Stimulated activated CD4-positive, alpha-beta T cell treated with anti-CD3 and anti-CD28 coated beads, Interleukin-4, amount 100 ng/mL, for 24 hours (primary cell): Measurements from ENCODE around the gene MACROD2.

ENCODE experiments used
- DNase-seq: peaks from one replicate; pipeline ENCODE4 v3.0.0-alpha.2; 2020

Gene MACROD2

GRCh38 chr20:15253431-15253830 is 1258.1 kb downstream of the MACROD2 start:
- DNase-seq, result no peak

- DNase-seq, result no peak
Observed at GRCh38 chr20:15256676-15257568, 1261.6 kb downstream of the MACROD2 start.

GRCh38 chr20:15257569-15257870 is 1262.2 kb downstream of the MACROD2 start:
- DNase-seq, result no peak

GRCh38 chr20:15265581-15266309 is 1270.4 kb downstream of the MACROD2 start:
- DNase-seq, result no peak

DNA sequence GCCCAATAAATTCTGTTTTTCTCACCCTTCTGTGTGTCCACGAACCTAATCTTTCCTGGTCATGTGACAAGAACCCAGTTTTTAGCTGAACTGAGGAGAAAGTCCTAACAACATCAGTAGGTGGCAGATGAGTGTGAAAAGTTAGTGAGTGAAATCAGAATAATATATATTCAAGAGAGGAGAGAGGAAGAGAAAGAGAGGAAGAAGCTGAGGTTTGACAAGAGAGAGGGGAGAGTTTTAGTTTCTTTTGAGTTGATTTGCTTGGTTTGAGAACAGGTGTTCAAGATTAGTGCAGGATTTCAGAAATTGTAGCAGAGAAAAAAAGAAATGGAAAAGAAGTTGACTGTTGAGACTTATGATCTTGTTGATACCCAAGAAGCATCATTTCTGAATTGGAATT is 1272.6 kb downstream of the MACROD2 start:
- no peak for DNase-seq

GRCh38 chr20:15278041-15278440 is 1282.7 kb downstream of the MACROD2 start:
- no peak for DNase-seq

- DNase-seq, result no peak
Observed at GRCh38 chr20:15287329-15287728, 1292.0 kb downstream of the MACROD2 start.

DNA sequence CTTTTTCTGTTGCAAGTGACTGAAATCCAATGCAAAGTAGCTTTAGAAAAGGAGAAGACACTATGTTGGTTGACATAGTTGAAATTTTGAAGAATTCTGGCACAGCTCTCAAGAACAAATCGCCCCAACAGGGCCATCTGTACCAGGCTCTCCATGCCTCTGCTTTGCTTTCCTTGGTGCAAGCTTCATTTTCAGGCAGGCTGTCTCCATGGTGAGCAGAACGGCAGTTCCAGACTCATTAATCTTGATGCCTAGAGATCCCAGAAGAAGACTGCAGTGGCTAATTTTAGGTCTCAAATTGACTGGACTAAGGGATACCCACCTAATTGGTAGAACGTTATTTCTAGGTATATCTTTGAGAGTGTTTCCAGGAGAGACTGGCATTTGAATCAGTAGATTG is 1292.8 kb downstream of the MACROD2 start:
- DNase-seq, result no peak

- DNase-seq, result no peak
Observed at GRCh38 chr20:15289337-15289736, 1294.0 kb downstream of the MACROD2 start.

DNA sequence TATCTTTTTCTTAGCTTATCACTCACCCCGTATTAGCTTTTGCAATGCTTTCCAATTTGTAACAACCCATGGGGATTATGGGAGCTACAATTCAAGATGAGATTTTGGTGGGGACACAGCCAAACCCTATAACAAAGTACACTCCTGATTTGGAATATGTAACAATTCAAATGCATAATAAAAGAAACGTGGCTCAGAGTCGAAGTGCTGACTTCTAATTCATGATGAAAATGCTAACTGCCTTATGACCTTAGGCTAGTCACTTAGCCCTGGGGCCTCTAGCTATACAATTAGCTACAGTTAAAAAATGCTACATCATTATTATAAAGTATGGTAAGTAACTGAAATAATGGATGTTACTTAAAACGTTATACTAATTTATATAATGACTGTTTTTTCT is 1297.1 kb downstream of the MACROD2 start:
- no peak for DNase-seq

DNA sequence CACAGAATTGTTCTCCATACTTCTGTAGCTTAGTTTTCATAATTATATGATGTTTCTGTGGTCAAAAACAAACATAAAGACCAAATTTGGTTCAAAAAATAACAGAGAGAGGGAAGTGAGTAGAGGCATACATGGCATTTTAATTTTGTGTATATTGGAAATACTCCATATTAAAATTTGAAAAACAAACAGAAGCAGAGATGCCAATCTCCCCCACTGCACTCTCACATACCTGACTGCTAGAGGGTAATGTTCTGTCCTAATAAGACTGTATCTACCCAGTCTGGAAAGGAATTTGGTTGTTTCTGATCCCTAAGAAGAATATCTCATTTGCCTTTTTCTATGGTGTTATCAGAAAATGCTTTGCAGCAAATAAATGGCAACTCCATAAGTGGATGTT is 1301.1 kb downstream of the MACROD2 start:
- no peak for DNase-seq

- no peak for DNase-seq
Observed at GRCh38 chr20:15297059-15297875, 1302.0 kb downstream of the MACROD2 start.

DNA sequence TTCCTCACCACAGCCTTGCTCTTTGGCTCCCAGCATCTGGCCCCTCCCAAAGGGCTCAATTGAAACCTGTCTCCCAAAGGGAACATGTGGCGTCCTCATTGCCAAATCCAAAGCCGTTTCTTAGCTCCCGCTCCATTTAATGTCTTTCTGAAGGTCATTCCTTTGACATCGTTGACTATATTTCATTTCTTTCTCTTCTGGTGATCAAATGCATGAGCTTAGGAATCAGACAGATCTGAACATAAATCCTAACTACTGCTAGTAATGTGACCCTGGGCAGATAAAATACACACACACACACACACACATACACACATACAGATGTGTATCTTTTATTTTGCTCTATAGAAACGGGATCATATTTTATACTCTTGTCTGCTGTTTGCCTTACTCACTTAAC is 1306.8 kb downstream of the MACROD2 start:
- no peak for DNase-seq

GRCh38 chr20:15310361-15310760 is 1315.0 kb downstream of the MACROD2 start:
- no peak for DNase-seq

- no peak for DNase-seq
Observed at GRCh38 chr20:15316556-15316955, 1321.2 kb downstream of the MACROD2 start.

DNA sequence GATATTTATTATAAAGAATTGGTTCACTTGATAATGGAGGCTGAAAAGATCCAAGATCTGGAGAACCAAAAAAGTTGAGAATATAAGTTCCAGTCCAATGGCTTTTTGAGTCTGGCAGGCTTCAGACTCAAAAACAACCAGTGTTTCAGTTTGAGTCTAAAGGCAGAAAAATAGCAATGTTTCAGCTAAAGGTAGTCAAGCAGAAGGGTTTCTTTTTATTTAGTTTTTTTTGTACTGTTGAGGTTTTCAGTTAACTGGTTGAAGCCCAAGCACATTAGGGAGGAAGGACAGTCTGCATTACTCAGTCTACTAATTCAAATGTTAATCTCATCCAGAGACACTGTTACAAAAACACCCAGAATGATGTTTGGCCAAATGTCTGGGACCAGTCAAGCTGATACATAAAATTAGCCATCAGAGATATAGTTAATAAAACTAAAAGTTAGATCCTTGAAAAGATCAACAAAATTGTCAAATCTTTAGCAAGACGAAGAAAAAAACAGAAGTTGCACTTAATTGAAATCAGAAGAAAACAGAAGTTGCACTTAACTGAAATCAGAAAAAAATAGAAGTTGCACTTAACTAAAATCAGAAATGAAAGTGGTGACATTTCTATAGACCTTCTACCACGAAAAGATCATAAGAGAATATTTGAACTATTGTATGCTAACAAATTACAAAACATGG is 1322.4 kb downstream of the MACROD2 start:
- DNase-seq, result no peak

DNA sequence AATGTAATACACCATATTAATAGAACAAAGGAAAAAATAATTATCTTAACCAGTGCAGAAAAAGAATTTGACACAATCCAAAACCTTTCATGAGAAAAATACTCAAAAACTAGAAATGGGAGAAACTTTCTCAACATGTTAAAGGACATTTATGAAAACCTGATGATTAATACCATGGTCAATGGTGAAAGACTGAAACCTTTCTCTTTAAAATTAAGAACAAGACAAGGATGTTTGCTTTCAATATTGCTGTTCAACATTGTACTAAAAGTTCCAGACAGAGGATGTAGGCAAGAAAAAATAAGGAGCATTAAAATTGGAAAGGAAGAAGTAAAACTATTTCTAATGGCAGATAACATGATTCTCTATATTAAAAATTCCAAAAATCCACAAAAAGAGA is 1323.4 kb downstream of the MACROD2 start:
- no peak for DNase-seq

GRCh38 chr20:15319439-15319838 is 1324.1 kb downstream of the MACROD2 start:
- DNase-seq, result no peak

DNA sequence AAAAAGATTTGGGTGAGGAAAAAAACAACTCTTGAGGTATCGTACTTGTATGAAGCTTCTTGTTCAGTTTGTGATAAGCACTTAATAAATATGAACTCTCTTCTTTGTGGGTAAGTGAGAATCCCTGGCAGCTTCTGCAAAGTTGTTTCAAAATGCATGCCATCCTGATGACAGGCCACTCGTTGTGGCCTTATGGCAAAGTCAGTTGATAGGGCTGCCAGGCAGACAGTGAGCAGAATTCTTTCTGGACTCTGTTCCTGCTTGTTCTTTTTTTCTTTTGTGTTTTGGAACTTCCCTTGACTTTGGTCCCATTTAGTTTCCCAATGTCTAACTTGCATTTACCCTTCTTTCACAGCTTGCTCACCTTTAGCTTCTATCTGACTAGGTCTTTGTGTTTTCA is 1325.6 kb downstream of the MACROD2 start:
- DNase-seq, result no peak

DNA sequence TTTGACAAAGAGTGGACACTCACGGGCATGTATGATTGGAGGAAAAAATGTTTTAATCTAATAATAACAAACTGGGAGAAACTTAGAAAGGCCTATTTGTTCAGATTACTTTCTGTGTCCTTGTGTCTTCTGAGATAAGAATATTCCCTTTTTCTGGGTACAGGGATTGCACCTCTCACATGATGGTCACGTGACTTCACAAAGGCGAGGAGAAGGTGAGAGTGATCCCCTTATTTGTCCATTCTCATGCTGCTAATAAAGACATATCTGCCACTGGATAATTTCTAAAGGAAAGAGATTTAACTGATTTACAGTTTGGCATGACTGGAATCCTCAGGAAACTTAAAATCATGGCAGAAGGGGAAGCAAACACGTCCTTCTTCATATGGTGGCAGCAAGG is 1331.8 kb downstream of the MACROD2 start:
- DNase-seq, result no peak

GRCh38 chr20:15328084-15328483 is 1332.8 kb downstream of the MACROD2 start:
- no peak for DNase-seq

- no peak for DNase-seq
Observed at GRCh38 chr20:15332711-15333160, 1337.4 kb downstream of the MACROD2 start.

- DNase-seq, result no peak
Observed at GRCh38 chr20:15333170-15333569, 1337.9 kb downstream of the MACROD2 start.
